ENCODE results near the gene HUS1B.
A peak's percentile ranks its signal among the peaks of the same experiment; 100 is the strongest.
"Not testable (repeated sequence)": the region's sequence is repeated elsewhere in the genome, so short reads cannot be mapped to it uniquely, and the experiment has no call there.

The HUS1B gene

GRCh38 chr6:686497-686896, 29.6 kb upstream of the HUS1B start:
- H3K27me3 Mint-ChIP-seq (ENCODE audit: low read depth) = no peaks in the 10 kb centered on the region
- H3K27ac Mint-ChIP-seq = no peak overlapping the region
- peaks cover 42% of the 10 kb centered on the region for H3K4me1 Mint-ChIP-seq (ENCODE audit: low read depth)
- no peaks in the 10 kb centered on the region for H3K9me3 Mint-ChIP-seq
- no peak overlapping the region for H3K4me3 Mint-ChIP-seq
- H3K36me3 Mint-ChIP-seq (ENCODE audit: low read depth) = peaks cover 14% of the 10 kb centered on the region

DNA sequence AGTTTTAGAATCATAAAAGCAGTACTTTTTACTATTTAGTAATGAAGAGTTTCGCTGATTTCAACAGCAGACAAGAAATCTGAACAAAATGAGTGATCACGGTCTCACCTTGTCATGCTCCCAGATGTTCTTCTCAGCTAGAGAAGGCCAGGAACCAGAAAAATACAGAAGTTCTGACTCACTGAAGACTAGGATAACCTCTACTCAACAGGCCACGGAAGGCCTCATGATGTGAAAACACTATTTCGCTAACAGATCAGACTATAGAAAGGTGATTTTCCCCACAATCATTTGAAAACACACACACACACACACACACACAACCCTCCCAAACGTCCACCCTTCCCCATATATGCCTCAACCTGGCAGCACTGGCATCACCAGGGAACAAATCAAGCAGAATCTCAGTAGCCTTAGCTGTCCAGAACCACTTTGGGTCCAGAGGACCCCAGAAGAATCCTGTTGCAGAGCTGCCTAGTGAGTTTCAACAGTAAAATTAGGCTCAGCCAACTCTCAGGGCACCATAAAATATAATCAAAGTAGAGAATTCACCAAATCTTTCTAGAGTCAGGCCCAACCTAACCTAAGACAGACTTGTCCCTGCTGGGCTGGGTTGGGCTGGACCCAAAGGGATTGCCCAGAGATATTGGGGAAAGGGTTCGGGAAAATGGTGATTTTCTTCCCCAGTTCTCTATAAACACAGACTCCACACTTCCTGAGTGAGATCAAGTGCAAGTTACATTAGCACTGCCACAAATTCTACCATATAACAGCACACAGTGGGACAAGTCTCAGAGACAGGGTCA, 28.1 kb upstream of the HUS1B start:
- peaks cover 39% of the 10 kb centered on the region for H3K4me1 Mint-ChIP-seq (ENCODE audit: low read depth)
- H3K36me3 Mint-ChIP-seq (ENCODE audit: low read depth) = peaks cover 18% of the 10 kb centered on the region
- no peaks in the 10 kb centered on the region for H3K9me3 Mint-ChIP-seq
- H3K27ac Mint-ChIP-seq = peak overlapping the region; percentile 71
- H3K4me3 Mint-ChIP-seq = peak overlapping the region; percentile 56
- H3K27me3 Mint-ChIP-seq (ENCODE audit: low read depth) = no peaks in the 10 kb centered on the region

- Mint-ChIP-seq H3K36me3 (ENCODE audit: low read depth) (peaks cover 14% of the 10 kb centered on the region), H3K27me3 (ENCODE audit: low read depth) (no peaks in the 10 kb centered on the region), H3K4me1 (ENCODE audit: low read depth) (peaks cover 37% of the 10 kb centered on the region), H3K9me3 (no peaks in the 10 kb centered on the region), H3K27ac (peak overlapping the region; percentile 74), H3K4me3 (peak overlapping the region; percentile 61)
Observed at GRCh38 chr6:683742-684440, 27.0 kb upstream of the HUS1B start.

DNA sequence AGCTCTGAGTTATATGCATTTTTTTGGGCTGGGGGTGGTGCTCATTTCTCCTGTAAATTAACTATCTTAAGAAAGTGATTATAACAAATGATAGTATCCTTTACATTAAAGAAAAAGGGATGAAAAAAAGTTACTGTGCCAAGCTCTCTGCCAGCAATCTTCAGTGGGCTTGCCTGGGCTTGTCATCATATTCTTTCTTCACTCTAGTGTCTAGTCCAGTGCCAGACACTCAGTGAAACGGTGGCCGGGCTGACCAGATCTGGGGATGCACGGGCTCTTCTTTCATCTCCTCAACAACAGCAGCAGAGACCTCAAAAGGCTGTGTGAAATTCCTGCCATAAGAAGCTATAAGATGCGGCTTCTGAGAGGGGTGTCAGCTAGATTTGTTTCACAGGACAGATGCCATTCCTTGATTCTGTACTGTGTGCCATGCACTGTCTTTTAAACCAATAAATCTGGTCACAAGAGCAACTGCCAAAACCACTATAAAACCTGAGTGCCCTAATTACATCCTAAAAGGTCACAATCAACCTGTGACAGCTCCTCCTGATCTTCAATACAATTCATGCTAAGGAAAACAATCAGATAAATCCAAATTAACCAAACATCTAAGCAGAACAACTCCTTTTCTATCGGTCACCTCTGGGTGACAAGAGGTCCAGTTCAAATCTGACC, 23.9 kb upstream of the HUS1B start:
- no peaks in the 10 kb centered on the region for H3K9me3 Mint-ChIP-seq
- peaks cover 37% of the 10 kb centered on the region for H3K4me1 Mint-ChIP-seq (ENCODE audit: low read depth)
- H3K27ac Mint-ChIP-seq = no peak overlapping the region
- H3K27me3 Mint-ChIP-seq (ENCODE audit: low read depth) = no peaks in the 10 kb centered on the region
- no peak overlapping the region for H3K4me3 Mint-ChIP-seq
- H3K36me3 Mint-ChIP-seq (ENCODE audit: low read depth) = peaks cover 19% of the 10 kb centered on the region

DNA sequence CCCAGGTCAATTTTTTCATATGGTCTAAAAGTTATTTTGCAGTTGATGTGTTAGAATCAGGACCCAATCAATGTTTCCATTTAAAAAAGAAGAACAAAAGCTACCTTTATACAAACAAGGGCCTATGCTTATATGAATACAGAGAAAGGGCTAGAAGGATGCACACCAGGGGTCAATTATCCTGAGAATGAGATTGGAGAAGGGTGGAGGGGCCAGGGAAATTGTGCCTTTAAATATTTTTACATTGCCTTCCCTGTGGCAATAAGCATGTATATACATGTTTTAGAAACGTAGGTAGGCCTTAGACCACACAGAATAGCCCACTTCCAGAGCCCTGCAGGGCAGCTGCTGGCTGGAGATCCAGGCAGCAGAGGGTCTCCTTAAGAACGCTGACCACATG, 23.4 kb upstream of the HUS1B start:
- peaks cover 16% of the 10 kb centered on the region for H3K36me3 Mint-ChIP-seq (ENCODE audit: low read depth)
- H3K4me3 Mint-ChIP-seq = no peak overlapping the region
- H3K27me3 Mint-ChIP-seq (ENCODE audit: low read depth) = no peaks in the 10 kb centered on the region
- H3K9me3 Mint-ChIP-seq = no peaks in the 10 kb centered on the region
- no peak overlapping the region for H3K27ac Mint-ChIP-seq
- H3K4me1 Mint-ChIP-seq (ENCODE audit: low read depth) = peaks cover 33% of the 10 kb centered on the region

DNA sequence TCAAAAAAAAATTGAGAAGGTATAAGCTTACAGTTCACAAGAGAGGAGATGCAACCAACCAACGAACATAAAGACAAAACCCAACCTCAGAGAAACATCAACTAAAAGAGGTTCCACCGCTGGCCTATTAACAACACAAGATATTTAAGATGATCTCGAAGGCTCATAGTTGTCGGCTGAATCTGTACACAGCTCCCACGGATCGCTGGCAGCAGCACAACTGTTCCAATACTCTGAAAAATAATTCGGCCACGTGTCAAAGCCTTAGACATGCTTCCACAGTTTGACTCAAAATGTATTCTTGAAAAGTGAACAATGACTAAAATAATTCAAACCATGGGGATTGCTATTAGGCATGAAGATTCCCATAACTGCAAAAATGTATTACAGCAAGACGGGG, 22.4 kb upstream of the HUS1B start:
- Mint-ChIP-seq H3K27ac (no peak overlapping the region), H3K4me3 (no peak overlapping the region), H3K36me3 (ENCODE audit: low read depth) (peaks cover 16% of the 10 kb centered on the region), H3K27me3 (ENCODE audit: low read depth) (no peaks in the 10 kb centered on the region), H3K4me1 (ENCODE audit: low read depth) (peaks cover 34% of the 10 kb centered on the region), H3K9me3 (no peaks in the 10 kb centered on the region)

GRCh38 chr6:678520-678919, 21.6 kb upstream of the HUS1B start:
- H3K9me3 Mint-ChIP-seq = no peaks in the 10 kb centered on the region
- no peak overlapping the region for H3K4me3 Mint-ChIP-seq
- no peak overlapping the region for H3K27ac Mint-ChIP-seq
- H3K27me3 Mint-ChIP-seq (ENCODE audit: low read depth) = no peaks in the 10 kb centered on the region
- peaks cover 26% of the 10 kb centered on the region for H3K4me1 Mint-ChIP-seq (ENCODE audit: low read depth)
- peaks cover 16% of the 10 kb centered on the region for H3K36me3 Mint-ChIP-seq (ENCODE audit: low read depth)

GRCh38 chr6:677919-678318, 21.0 kb upstream of the HUS1B start:
- Mint-ChIP-seq H3K4me1 (ENCODE audit: low read depth) (peaks cover 23% of the 10 kb centered on the region), H3K27me3 (ENCODE audit: low read depth) (no peaks in the 10 kb centered on the region), H3K4me3 (no peak overlapping the region), H3K9me3 (no peaks in the 10 kb centered on the region), H3K36me3 (ENCODE audit: low read depth) (peaks cover 16% of the 10 kb centered on the region), H3K27ac (no peak overlapping the region)

- Mint-ChIP-seq H3K9me3 (peaks cover 6% of the 10 kb centered on the region), H3K4me3 (no peak overlapping the region), H3K27ac (no peak overlapping the region), H3K4me1 (ENCODE audit: low read depth) (peaks cover 12% of the 10 kb centered on the region), H3K36me3 (ENCODE audit: low read depth) (peaks cover 17% of the 10 kb centered on the region), H3K27me3 (ENCODE audit: low read depth) (no peaks in the 10 kb centered on the region)
Observed at GRCh38 chr6:674956-675355, 18.1 kb upstream of the HUS1B start.

GRCh38 chr6:674406-674805, 17.5 kb upstream of the HUS1B start:
- Mint-ChIP-seq H3K27me3 (ENCODE audit: low read depth) (no peaks in the 10 kb centered on the region), H3K4me3 (no peak overlapping the region), H3K4me1 (ENCODE audit: low read depth) (peaks cover 10% of the 10 kb centered on the region), H3K9me3 (peaks cover 6% of the 10 kb centered on the region), H3K36me3 (ENCODE audit: low read depth) (peaks cover 16% of the 10 kb centered on the region), H3K27ac (no peak overlapping the region)

- Mint-ChIP-seq H3K4me3 (no peak overlapping the region), H3K4me1 (ENCODE audit: low read depth) (peaks cover 13% of the 10 kb centered on the region), H3K36me3 (ENCODE audit: low read depth) (peaks cover 17% of the 10 kb centered on the region), H3K27me3 (ENCODE audit: low read depth) (no peaks in the 10 kb centered on the region), H3K9me3 (peaks cover 13% of the 10 kb centered on the region), H3K27ac (no peak overlapping the region)
Observed at GRCh38 chr6:667253-667927, 10.5 kb upstream of the HUS1B start.

- Mint-ChIP-seq H3K27ac (no peak overlapping the region), H3K9me3 (peaks cover 7% of the 10 kb centered on the region), H3K36me3 (ENCODE audit: low read depth) (peaks cover 11% of the 10 kb centered on the region), H3K4me3 (no peak overlapping the region), H3K4me1 (ENCODE audit: low read depth) (peaks cover 25% of the 10 kb centered on the region), H3K27me3 (ENCODE audit: low read depth) (no peaks in the 10 kb centered on the region)
Observed at GRCh38 chr6:665403-666267, 8.7 kb upstream of the HUS1B start.

GRCh38 chr6:663788-664187, 6.9 kb upstream of the HUS1B start:
- Mint-ChIP-seq H3K4me1 (ENCODE audit: low read depth) (peaks cover 36% of the 10 kb centered on the region), H3K36me3 (ENCODE audit: low read depth) (peaks cover 13% of the 10 kb centered on the region)

More at GRCh38 chr6:663788-664187, 6.9 kb upstream of the HUS1B start:
- not testable (repeated sequence) for H3K27ac Mint-ChIP-seq; H3K27me3 Mint-ChIP-seq (ENCODE audit: low read depth); H3K9me3 Mint-ChIP-seq; H3K4me3 Mint-ChIP-seq
